HG03460 (cell line): ENCODE measurements around the gene CDC6.
A peak's percentile ranks its signal among the peaks of the same experiment; 100 is the strongest.

Experiments
- ATAC-seq: cut with Tn5 transposase; IDR thresholded peaks from one replicate; pipeline ENCODE4 v1.9.1; 2021; ENCODE audit not compliant: unreplicated experiment

The CDC6 gene

GRCh38 chr17:40338941-40339649, 51.4 kb downstream of the CDC6 start:
- ATAC-seq: no peak

DNA sequence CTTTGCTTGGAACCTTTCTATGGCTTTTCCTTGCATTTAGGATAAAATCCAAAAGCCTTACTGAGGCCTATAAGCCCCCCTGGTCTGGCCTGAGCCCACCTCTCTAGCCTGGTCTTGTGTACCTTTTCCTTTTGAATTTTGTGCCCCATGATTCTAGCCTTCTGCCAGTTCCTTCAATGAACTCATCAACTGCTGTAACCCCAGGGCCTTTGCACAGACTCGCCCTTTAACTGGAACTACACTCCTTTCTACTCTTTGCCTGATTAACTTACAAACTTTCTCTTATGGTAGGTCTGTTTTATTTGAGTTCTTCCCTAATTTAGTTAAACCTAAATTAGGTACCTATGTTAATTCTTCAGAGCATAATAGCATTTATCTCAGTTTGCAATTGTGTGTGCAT, 52.6 kb downstream of the CDC6 start:
- ATAC-seq: no peak

GRCh38 chr17:40340880-40341807, 53.5 kb downstream of the CDC6 start:
- ATAC-seq: peak; percentile 53

GRCh38 chr17:40341808-40342503, 54.3 kb downstream of the CDC6 start:
- no peak for ATAC-seq

DNA sequence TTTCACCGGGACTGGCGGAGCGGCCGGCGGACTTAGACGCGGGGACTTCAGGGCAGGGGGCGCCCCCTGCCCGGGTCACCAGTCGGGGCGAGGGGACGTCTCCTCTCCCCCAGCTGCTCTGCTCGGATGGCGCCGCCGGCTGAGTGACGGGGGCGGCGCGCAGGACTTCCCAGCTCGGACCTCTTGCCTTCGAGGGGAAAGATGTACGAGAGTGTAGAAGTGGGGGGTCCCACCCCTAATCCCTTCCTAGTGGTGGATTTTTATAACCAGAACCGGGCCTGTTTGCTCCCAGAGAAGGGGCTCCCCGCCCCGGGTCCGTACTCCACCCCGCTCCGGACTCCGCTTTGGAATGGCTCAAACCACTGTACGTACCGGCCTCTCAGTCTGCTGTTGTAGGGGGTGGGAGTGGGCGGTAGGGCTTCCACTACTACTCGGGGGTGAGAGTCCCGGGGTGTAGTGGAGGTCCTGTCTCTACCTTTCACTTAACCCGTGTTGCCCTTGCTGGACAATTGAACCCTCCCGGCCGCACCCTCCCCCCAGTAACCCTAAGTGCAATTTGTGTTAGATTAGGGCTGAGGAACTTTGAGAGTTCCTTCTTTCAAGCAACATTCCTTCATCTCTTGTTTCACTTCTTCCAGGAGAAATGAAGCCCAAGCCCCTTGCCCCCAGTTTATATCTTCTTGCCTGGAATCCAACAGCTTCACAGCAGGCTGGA, 55.0 kb downstream of the CDC6 start:
- ATAC-seq: no peak

DNA sequence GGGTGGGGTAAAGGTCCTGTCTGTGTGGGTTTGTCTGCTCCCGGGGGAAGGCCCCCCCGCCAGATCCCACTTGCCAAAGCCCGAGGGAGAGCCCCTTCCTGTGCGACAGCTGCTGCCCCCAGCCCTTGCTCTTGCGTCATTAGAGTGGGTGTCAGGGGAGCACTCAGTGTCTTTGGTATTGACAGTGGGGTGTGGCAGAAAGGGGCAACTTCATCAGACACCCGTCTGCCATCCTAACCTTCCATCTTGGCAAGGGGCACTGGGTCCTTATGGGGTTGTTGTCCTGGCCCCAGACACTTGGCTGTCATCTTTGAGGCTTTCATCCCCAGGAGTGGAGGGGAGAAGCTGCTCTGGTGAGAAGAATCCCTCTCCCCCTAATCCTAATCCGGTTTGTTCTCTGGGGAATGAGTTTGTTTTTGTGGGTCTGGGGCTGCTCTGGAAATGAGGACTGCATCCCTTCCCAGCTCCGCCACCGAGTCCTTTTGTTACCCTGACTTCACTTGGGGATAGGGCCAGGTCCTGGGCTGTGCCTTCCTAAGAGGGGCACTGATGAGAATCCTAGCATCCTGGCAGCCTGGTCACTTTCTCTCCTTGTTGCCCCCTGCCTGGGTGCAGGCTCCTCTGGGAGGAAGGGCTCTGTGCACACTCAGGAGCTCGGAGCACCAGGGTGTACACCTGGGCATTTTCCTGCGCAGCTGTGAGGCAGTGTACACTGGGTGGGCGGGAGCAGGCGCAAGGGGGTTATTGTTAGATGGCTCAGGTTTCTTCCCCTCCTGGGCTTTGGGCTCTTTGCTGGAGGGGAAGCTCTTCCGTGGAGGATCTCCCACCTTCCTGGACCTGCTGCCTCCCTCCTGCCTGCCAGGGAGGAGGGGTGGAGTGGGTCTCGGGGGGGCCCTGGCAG, 55.8 kb downstream of the CDC6 start:
- no peak for ATAC-seq

GRCh38 chr17:40344421-40345160, 56.9 kb downstream of the CDC6 start:
- no peak for ATAC-seq

GRCh38 chr17:40345161-40345993, 57.7 kb downstream of the CDC6 start:
- ATAC-seq: no peak

DNA sequence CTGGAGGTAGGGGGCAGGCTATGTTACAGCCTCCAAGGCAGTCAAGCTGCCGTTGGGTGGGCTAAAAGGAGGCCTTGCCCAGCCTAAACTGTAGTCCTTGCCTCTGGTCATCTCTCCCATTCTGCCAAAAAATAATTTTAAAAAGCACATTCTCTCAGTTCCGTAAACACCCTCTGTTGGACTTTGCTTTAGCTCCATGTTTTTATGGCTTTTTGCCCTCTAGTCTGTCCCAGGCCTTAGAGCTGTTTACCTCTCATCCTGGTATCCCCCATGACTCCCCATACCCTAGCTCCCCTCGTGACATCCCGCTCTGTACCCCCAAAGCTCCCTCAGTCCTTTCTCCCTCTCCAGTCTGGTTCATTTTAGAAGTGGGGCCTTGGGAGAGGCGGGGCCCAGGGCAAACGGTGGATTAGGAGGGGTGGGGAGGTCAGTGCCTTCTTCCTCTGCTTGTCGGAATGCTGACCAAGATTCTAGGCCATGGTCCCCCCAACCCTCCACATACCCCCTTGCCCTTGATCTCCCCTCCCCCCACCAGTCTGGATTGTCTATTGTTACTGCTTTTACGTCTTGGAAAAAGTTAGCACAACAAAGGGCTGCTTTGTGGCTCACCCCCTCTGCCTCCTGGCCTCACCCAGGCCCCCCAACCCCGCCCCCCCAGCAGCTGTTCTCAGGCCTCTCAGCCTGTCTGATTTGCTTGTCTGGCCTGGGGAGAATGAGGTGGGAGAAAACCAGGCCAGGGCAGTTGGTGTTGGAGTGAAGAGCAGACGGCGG, 58.5 kb downstream of the CDC6 start:
- no peak for ATAC-seq

- ATAC-seq: no peak
Measured at GRCh38 chr17:40346765-40347158, 59.1 kb downstream of the CDC6 start.

DNA sequence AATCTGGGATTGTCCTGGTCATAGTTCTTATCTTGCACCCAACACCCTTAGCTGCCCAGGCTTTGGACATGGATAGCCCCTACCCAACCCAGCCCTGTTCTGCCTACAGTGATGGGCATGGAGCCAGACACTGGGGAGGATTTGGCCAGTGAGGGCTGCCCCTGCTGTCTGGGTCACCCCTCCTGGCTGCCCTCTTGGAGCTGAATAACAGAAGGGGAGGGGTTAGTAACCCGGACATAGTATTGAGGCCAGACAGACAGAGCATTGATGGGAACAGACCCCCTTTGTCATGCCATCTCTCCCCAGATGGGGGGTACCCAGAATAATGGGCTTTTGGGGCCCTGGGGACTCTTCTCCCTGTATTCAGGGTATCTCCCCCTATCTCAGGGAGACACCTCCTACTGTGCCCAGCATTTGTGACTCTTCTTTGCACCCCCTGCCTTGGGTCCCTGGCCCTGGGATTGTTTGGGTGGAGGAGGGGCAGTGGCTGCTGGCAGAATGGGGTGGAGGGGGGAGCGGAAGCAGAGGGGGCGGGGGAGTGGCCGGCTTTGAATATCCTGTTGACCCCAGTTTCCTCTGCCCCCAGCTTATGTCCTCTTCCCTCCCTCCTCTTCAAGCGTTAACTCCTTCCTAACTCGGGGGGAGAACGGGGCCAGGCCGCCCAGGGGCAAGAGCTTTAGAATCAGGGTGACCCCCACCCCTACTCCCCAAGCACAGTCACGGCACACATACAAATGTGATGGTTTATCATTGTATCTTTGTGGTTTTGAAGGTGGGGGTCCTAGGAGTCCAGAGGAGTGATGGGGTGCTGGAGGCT, 59.8 kb downstream of the CDC6 start:
- ATAC-seq: no peak

DNA sequence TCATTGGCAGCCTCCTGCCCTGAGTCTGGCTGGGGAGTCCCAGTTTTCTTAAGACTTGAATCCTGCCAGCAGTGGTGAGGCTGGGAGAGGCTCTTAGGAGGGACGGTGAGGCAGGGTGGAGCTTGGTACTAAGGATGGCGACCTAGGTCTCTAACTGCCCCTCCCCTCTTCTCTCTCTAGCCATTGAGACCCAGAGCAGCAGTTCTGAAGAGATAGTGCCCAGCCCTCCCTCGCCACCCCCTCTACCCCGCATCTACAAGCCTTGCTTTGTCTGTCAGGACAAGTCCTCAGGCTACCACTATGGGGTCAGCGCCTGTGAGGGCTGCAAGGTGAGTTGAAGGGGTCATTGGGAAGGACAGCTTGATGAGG, 60.4 kb downstream of the CDC6 start:
- ATAC-seq: no peak

DNA sequence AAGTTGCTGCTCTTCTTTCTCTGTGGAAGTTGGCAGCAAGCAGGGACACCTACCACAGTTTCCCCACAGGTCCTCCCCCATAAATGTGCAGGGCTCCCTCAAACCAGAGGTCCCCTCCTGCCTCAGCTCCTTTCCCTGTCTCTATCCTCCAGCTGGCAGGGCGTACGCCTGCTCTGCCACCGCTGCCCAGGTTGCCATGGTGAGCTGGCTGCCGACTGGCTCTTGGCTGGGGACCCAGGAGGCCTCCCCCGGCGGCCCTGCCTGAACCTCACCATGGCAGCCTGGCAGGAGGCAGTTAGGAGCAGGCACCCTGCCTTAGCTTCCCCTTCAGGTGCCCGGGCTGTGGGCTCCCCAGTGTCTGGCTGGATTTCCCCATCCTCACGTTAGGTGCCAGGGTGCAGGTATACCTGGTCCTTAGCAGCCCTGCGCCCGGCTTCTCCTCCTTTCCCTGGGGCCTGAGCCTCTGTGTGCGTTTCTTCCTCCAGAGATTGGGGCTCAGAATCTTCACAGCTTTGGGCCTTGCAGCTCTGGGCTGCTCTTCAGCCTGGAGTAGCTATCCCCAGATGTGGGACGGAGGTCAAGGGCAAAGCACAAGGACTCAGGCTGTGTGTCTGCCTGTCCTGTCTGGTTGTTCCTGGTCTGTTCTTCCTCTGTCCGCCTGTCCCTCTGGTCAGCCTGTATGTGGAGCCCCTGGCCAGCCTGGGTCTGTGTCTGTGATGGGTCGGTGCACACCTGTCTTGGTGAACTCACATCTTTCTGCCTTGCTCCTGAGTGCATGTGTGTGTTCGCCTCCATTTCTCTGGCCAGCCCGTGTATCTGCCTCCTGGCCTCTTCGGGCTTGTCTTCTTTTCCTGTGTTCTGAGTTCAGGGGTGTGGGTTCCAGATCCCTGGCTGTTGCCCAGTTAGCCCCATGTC, 61.1 kb downstream of the CDC6 start:
- no peak for ATAC-seq

GRCh38 chr17:40349477-40349894, 61.8 kb downstream of the CDC6 start:
- no peak for ATAC-seq

- no peak for ATAC-seq
Measured at GRCh38 chr17:40349895-40350688, 62.4 kb downstream of the CDC6 start.
